ENCODE data around the gene RIMBP2.

The RIMBP2 gene

DNA sequence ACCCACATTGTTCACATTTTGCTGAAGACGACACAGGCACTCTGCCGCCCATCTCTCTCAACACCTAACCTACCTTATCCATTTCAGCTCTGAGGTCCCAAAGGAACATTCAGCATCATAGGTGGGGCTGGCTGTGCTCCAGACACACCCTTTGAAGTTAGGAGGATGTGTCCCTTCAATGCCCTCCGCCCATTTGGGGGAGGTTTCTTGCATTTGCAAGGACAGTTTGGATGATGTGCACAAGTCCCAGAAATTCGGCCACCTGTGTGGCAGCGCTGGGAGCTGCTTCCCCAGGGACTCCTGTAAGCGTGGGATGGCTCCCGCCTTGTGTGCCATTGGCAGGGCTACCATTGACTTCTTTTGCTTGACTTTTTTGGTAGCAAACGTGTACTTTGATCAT is 113.8 kb downstream of the RIMBP2 start:
- no peak overlapping the region for H3K9ac ChIP-seq (ENCODE audit: low read length)
- H3K4me1 ChIP-seq (ENCODE audit: control insufficient read depth, insufficient read depth, low read length) = no peaks in the 10 kb centered on the region
- no peak overlapping the region for H3K4me3 ChIP-seq (ENCODE audit: low read length)
- peaks cover 6% of the 10 kb centered on the region for H3K9me3 ChIP-seq (ENCODE audit: control insufficient read depth, low read length)
- H3K36me3 ChIP-seq (ENCODE audit: control insufficient read depth, insufficient read depth, low read length, severe bottlenecking) = no peaks in the 10 kb centered on the region
- no peaks in the 10 kb centered on the region for H3K27me3 ChIP-seq (replicated peaks; ENCODE audit: control insufficient read depth, insufficient read depth, low read length)
- DNase-seq (ENCODE audit: low read depth) = no peak

DNA sequence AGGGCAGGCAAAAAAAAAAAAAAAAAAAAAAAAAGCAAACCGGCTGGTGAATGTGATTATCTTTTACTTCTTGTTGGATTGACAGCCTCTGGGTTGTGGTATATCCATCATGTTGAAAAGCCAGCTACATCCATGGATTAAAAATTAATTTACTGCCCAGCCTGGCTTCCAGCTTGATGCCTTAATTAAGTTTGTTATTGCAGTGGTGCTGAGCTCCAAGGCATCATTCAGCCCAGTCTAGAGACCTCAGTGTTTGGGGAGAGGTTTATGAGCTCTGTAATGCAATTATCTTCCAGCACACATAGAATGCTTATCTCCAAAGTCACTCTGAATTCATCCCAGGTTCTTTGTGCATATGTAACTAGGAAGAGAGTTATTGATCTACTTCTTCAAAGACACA is 114.8 kb downstream of the RIMBP2 start:
- DNase-seq (ENCODE audit: low read depth) = no peak
- no peak overlapping the region for H3K4me3 ChIP-seq (ENCODE audit: low read length)
- H3K4me1 ChIP-seq (ENCODE audit: control insufficient read depth, insufficient read depth, low read length) = no peaks in the 10 kb centered on the region
- H3K9ac ChIP-seq (ENCODE audit: low read length) = no peak overlapping the region
- no peaks in the 10 kb centered on the region for H3K27me3 ChIP-seq (replicated peaks; ENCODE audit: control insufficient read depth, insufficient read depth, low read length)
- no peaks in the 10 kb centered on the region for H3K36me3 ChIP-seq (ENCODE audit: control insufficient read depth, insufficient read depth, low read length, severe bottlenecking)
- peaks cover 6% of the 10 kb centered on the region for H3K9me3 ChIP-seq (ENCODE audit: control insufficient read depth, low read length)

- no peaks in the 10 kb centered on the region for H3K36me3 ChIP-seq (ENCODE audit: control insufficient read depth, insufficient read depth, low read length, severe bottlenecking)
- DNase-seq (ENCODE audit: low read depth) = no peak
- H3K4me1 ChIP-seq (ENCODE audit: control insufficient read depth, insufficient read depth, low read length) = no peaks in the 10 kb centered on the region
- peaks cover 6% of the 10 kb centered on the region for H3K9me3 ChIP-seq (ENCODE audit: control insufficient read depth, low read length)
- no peaks in the 10 kb centered on the region for H3K27me3 ChIP-seq (replicated peaks; ENCODE audit: control insufficient read depth, insufficient read depth, low read length)
- H3K9ac ChIP-seq (ENCODE audit: low read length) = no peak overlapping the region
- no peak overlapping the region for H3K4me3 ChIP-seq (ENCODE audit: low read length)
Observed at GRCh38 chr12:130596241-130596640, 119.9 kb downstream of the RIMBP2 start.

- Histone ChIP-seq H3K4me1 (ENCODE audit: control insufficient read depth, insufficient read depth, low read length) (no peaks in the 10 kb centered on the region), H3K36me3 (ENCODE audit: control insufficient read depth, insufficient read depth, low read length, severe bottlenecking) (no peaks in the 10 kb centered on the region), H3K9me3 (ENCODE audit: control insufficient read depth, low read length) (peaks cover 6% of the 10 kb centered on the region), H3K27me3 (replicated peaks; ENCODE audit: control insufficient read depth, insufficient read depth, low read length) (no peaks in the 10 kb centered on the region), H3K4me3 (ENCODE audit: low read length) (no peak overlapping the region), H3K9ac (ENCODE audit: low read length) (no peak overlapping the region)
- no peak for DNase-seq (ENCODE audit: low read depth)
Observed at GRCh38 chr12:130595566-130595965, 120.5 kb downstream of the RIMBP2 start.

- Histone ChIP-seq H3K36me3 (ENCODE audit: control insufficient read depth, insufficient read depth, low read length, severe bottlenecking) (no peaks in the 10 kb centered on the region), H3K27me3 (replicated peaks; ENCODE audit: control insufficient read depth, insufficient read depth, low read length) (no peaks in the 10 kb centered on the region), H3K4me3 (ENCODE audit: low read length) (no peak overlapping the region), H3K4me1 (ENCODE audit: control insufficient read depth, insufficient read depth, low read length) (no peaks in the 10 kb centered on the region), H3K9ac (ENCODE audit: low read length) (no peak overlapping the region), H3K9me3 (ENCODE audit: control insufficient read depth, low read length) (peaks cover 8% of the 10 kb centered on the region)
- no peak for DNase-seq (ENCODE audit: low read depth)
Observed at GRCh38 chr12:130593056-130593455, 123.0 kb downstream of the RIMBP2 start.

- no peak for DNase-seq (ENCODE audit: low read depth)
- H3K9ac ChIP-seq (ENCODE audit: low read length) = no peak overlapping the region
- no peaks in the 10 kb centered on the region for H3K36me3 ChIP-seq (ENCODE audit: control insufficient read depth, insufficient read depth, low read length, severe bottlenecking)
- H3K4me3 ChIP-seq (ENCODE audit: low read length) = no peak overlapping the region
- no peaks in the 10 kb centered on the region for H3K4me1 ChIP-seq (ENCODE audit: control insufficient read depth, insufficient read depth, low read length)
- H3K27me3 ChIP-seq (replicated peaks; ENCODE audit: control insufficient read depth, insufficient read depth, low read length) = no peaks in the 10 kb centered on the region
- H3K9me3 ChIP-seq (ENCODE audit: control insufficient read depth, low read length) = peaks cover 8% of the 10 kb centered on the region
Observed at GRCh38 chr12:130592641-130593040, 123.5 kb downstream of the RIMBP2 start.

DNA sequence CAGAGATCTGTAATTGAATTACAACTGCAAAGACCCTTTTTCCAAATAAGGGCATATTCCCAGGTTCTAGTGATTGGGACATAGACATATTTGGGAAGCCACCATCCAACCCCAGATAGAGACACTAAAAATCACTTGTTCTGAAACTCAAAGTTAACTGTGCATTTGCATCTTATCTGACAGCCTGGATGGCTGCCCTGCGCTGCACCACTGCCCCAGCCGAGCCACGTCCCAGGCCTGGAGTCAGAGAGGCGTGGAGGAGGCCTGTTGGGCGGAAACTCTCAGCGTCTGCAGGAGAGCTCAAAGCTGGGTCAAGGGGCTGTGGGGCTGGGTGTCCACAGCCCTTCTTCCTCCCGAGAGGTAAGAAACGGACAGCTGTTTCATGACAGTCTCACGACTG is 124.4 kb downstream of the RIMBP2 start:
- Histone ChIP-seq H3K9me3 (ENCODE audit: control insufficient read depth, low read length) (peaks cover 4% of the 10 kb centered on the region), H3K4me3 (ENCODE audit: low read length) (no peak overlapping the region), H3K27me3 (replicated peaks; ENCODE audit: control insufficient read depth, insufficient read depth, low read length) (no peaks in the 10 kb centered on the region), H3K36me3 (ENCODE audit: control insufficient read depth, insufficient read depth, low read length, severe bottlenecking) (no peaks in the 10 kb centered on the region), H3K4me1 (ENCODE audit: control insufficient read depth, insufficient read depth, low read length) (no peaks in the 10 kb centered on the region), H3K9ac (ENCODE audit: low read length) (no peak overlapping the region)
- DNase-seq (ENCODE audit: low read depth) = no peak

GRCh38 chr12:130590685-130591084 is 125.4 kb downstream of the RIMBP2 start:
- DNase-seq (ENCODE audit: low read depth) = no peak
- H3K4me1 ChIP-seq (ENCODE audit: control insufficient read depth, insufficient read depth, low read length) = no peaks in the 10 kb centered on the region
- H3K9me3 ChIP-seq (ENCODE audit: control insufficient read depth, low read length) = peaks cover 4% of the 10 kb centered on the region
- H3K36me3 ChIP-seq (ENCODE audit: control insufficient read depth, insufficient read depth, low read length, severe bottlenecking) = no peaks in the 10 kb centered on the region
- no peak overlapping the region for H3K9ac ChIP-seq (ENCODE audit: low read length)
- no peak overlapping the region for H3K4me3 ChIP-seq (ENCODE audit: low read length)
- H3K27me3 ChIP-seq (replicated peaks; ENCODE audit: control insufficient read depth, insufficient read depth, low read length) = no peaks in the 10 kb centered on the region

DNA sequence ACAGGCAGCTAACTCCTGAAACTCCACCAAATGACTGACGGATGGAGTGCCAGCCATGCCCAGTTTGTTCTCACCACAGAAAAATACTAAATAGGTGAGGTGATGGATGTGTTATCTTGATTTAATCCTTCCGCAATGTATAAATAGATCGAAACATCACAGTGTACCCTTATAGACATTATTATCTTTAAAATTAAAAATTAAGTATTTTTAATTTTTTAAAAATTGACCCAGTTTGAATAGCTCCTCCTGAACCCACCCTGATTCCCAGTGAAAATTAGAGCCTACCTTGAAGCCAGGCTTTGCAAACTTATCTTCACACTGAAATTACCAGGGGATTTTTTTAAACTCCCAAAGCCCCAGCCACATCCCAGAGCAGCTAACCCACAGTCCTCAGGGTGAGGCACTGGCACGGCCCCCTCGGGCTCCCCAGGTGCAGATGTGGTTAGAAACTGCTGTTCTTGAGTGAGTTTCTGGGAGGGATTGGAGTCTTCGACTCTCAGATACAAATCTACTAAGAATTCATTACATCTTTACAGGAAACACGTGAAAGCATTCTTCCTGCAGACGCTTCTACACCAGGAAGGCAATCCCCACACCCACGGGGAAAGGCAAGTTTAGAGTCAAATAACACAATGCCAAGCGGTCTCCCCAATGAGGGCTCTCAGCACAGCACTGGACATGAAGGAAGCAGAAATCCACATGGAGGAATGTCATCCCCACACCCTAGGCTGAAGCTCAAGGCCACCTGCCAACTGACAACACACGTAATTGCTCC is 126.4 kb downstream of the RIMBP2 start:
- Histone ChIP-seq H3K4me1 (ENCODE audit: control insufficient read depth, insufficient read depth, low read length) (no peaks in the 10 kb centered on the region), H3K36me3 (ENCODE audit: control insufficient read depth, insufficient read depth, low read length, severe bottlenecking) (no peaks in the 10 kb centered on the region), H3K4me3 (ENCODE audit: low read length) (no peak overlapping the region), H3K9me3 (ENCODE audit: control insufficient read depth, low read length) (peaks cover 4% of the 10 kb centered on the region), H3K9ac (ENCODE audit: low read length) (no peak overlapping the region), H3K27me3 (replicated peaks; ENCODE audit: control insufficient read depth, insufficient read depth, low read length) (no peaks in the 10 kb centered on the region)
- no peak for DNase-seq (ENCODE audit: low read depth)

DNA sequence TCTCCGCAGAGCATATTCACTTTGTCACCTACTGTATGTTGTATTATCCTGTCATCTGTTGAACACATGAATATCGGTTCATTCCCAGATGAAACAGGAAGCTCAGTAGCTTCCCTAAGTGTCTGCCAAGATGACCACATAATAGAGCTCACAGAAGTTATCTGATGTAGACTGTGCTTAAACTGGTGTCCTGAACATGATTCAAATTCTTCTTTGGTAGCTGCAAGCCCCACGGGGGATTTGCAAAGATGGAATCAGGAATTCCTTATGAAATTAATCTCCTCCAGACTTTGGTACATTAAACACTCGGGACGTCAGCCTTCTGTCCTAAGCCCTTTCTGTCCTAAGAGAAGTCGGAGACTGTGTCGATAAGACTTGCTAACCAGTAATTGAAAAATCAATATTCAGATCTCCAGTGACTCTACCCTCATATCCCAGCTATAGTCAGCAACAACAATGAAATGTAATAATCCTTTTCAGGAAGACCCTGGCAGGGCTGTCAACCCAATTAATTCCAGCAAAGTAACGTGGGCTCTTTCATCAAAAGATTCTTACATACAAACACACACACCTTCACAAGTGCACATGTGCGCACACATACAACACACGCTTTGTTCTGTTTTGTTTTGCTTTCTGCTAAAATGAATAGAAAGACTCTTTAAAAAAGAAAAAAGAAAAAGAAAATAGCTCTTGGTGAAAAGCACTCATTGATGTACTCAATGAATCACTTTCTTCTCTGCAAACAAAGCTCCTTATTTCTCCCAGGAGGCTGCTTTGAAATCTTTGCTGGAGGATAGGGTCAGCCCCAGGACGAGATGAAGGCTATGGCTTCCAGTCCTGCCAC is 127.2 kb downstream of the RIMBP2 start:
- Histone ChIP-seq H3K9me3 (ENCODE audit: control insufficient read depth, low read length) (peaks cover 4% of the 10 kb centered on the region), H3K9ac (ENCODE audit: low read length) (no peak overlapping the region), H3K4me1 (ENCODE audit: control insufficient read depth, insufficient read depth, low read length) (no peaks in the 10 kb centered on the region), H3K4me3 (ENCODE audit: low read length) (no peak overlapping the region), H3K36me3 (ENCODE audit: control insufficient read depth, insufficient read depth, low read length, severe bottlenecking) (no peaks in the 10 kb centered on the region), H3K27me3 (replicated peaks; ENCODE audit: control insufficient read depth, insufficient read depth, low read length) (no peaks in the 10 kb centered on the region)
- DNase-seq (ENCODE audit: low read depth) = no peak

GRCh38 chr12:130587966-130588365 is 128.1 kb downstream of the RIMBP2 start:
- H3K9me3 ChIP-seq (ENCODE audit: control insufficient read depth, low read length) = peaks cover 4% of the 10 kb centered on the region

More at GRCh38 chr12:130587966-130588365, 128.1 kb downstream of the RIMBP2 start:
- Histone ChIP-seq H3K27me3 (replicated peaks; ENCODE audit: control insufficient read depth, insufficient read depth, low read length) (no peaks in the 10 kb centered on the region), H3K9ac (ENCODE audit: low read length) (no peak overlapping the region), H3K4me1 (ENCODE audit: control insufficient read depth, insufficient read depth, low read length) (no peaks in the 10 kb centered on the region), H3K4me3 (ENCODE audit: low read length) (no peak overlapping the region), H3K36me3 (ENCODE audit: control insufficient read depth, insufficient read depth, low read length, severe bottlenecking) (no peaks in the 10 kb centered on the region)
- DNase-seq (ENCODE audit: low read depth) = no peak

Measured in adipocyte (in vitro differentiated cells).